Neutrophil (primary cell): ENCODE results near the gene PSMB5.
"Not testable (repeated sequence)": the region's sequence is repeated elsewhere in the genome, so short reads cannot be mapped to it uniquely, and the experiment has no call there.

ENCODE experiments used
- H3K27ac ChIP-seq: fragments of 200-600 bp; sonication (generic); 2 replicates; pipeline ENCODE4 v1.5.1; 2016; ENCODE audit warnings: mild to moderate bottlenecking, moderate library complexity
- H3K27me3 ChIP-seq: fragments of 200-600 bp; sonication (generic); 2 replicates; pipeline ENCODE4 v1.6.0; 2016; ENCODE audit warnings: mild to moderate bottlenecking
- H3K36me3 ChIP-seq: fragments of 200-600 bp; sonication (generic); 2 replicates; pipeline ENCODE4 v1.5.1; 2017
- H3K4me1 ChIP-seq, 2 experiments: fragments of 200-600 bp in 1 of 2; sonication (generic) in 1 of 2; 1 replicate in 1 of 2; 2 replicates in 1 of 2; pipeline versions ENCODE4 v1.5.1 to v1.6.1; 2013 to 2016; ENCODE audit warnings: low read depth in 1 of 2, low read length in 1 of 2, mild to moderate bottlenecking in 1 of 2, moderate library complexity in 1 of 2; ENCODE audit not compliant: control insufficient read depth in 1 of 2, insufficient read depth in 1 of 2
- H3K4me3 ChIP-seq, 2 experiments: fragments of 200-600 bp in 1 of 2; sonication (generic) in 1 of 2; 1 replicate in 1 of 2; 2 replicates in 1 of 2; pipeline ENCODE4 v1.5.1; 2013 to 2016; ENCODE audit warnings: low read depth in 1 of 2, low read length in 1 of 2, mild to moderate bottlenecking in 1 of 2, moderate library complexity in 1 of 2
- H3K9me3 ChIP-seq: fragments of 200-600 bp; sonication (generic); 2 replicates; pipeline ENCODE4 v1.5.1; 2016
- TF ChIP-seq, protein P1 (sequence below): fragments of 200-600 bp; sonication (generic); IDR thresholded peaks from 2 replicates; pipeline ENCODE4 v1.5.1; 2016; ENCODE audit warnings: antibody characterized with exemption

PSMB5 gene

DNA sequence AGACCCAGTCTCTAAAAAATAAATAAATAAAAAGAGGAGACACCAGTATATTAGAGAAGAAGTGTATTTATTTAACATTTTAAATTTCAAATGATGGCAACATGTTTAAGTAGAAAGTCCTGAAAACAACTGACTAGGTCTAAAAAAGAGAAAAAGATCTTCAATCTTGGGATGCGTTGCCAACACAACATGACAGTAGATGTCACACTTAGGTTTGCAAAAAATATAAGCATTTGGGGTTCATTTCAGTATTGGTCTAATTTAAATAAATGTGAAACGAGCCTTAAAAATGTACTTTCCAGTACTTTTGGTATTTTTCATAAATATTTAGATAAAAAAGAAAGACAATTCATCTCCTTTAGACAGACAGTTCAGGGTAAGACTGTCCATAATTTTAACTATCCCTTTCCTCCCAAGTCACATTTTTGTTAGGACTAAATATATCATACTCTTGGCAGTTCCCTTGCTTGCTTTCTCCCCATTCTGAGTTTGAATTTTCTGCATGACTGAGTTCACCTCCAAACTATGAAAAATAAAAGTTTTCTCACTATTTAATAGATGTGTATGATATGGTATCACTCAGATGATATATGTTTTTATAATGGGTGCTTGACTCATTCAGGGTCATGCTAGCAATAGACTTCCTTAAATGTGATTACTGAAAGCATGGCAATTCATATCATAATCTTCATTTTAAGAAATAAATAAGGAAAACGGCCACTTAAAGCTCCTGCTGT, 29.1 kb downstream of the PSMB5 start:
- H3K27me3 ChIP-seq = no peaks in the 10 kb centered on the region
- TF ChIP-seq, protein P1, sequence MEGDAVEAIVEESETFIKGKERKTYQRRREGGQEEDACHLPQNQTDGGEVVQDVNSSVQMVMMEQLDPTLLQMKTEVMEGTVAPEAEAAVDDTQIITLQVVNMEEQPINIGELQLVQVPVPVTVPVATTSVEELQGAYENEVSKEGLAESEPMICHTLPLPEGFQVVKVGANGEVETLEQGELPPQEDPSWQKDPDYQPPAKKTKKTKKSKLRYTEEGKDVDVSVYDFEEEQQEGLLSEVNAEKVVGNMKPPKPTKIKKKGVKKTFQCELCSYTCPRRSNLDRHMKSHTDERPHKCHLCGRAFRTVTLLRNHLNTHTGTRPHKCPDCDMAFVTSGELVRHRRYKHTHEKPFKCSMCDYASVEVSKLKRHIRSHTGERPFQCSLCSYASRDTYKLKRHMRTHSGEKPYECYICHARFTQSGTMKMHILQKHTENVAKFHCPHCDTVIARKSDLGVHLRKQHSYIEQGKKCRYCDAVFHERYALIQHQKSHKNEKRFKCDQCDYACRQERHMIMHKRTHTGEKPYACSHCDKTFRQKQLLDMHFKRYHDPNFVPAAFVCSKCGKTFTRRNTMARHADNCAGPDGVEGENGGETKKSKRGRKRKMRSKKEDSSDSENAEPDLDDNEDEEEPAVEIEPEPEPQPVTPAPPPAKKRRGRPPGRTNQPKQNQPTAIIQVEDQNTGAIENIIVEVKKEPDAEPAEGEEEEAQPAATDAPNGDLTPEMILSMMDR = no peak
- no peaks in the 10 kb centered on the region for H3K9me3 ChIP-seq
- no peak overlapping the region for H3K27ac ChIP-seq
- H3K4me1 ChIP-seq = peaks cover 28 to 35% of the 10 kb centered on the region in 2 experiments
- H3K36me3 ChIP-seq = no peaks in the 10 kb centered on the region
- no peak overlapping the region for H3K4me3 ChIP-seq

DNA sequence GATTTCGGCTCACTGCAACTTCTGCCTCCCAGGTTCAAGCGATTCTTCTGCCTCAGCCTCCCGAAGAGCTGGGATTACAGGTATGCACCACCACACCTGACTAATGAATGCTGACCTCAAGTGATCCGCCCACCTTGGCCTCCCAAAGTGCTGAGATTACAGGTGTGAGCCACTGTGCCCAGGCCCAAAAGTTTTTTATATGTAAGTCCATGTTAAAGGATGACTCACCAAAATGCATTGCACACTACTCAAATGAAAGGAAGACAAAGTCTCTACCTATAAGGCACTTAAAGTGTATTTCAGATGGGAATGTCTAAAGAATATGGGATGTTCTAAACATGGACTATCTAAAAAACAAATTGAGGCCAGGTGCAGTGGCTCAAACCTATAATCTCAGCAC, 30.4 kb downstream of the PSMB5 start:
- H3K4me1 ChIP-seq = peaks cover 21 to 26% of the 10 kb centered on the region in 2 experiments
- H3K36me3 ChIP-seq, H3K27me3 ChIP-seq, H3K27ac ChIP-seq, H3K4me3 ChIP-seq, H3K9me3 ChIP-seq: not testable (repeated sequence)

DNA sequence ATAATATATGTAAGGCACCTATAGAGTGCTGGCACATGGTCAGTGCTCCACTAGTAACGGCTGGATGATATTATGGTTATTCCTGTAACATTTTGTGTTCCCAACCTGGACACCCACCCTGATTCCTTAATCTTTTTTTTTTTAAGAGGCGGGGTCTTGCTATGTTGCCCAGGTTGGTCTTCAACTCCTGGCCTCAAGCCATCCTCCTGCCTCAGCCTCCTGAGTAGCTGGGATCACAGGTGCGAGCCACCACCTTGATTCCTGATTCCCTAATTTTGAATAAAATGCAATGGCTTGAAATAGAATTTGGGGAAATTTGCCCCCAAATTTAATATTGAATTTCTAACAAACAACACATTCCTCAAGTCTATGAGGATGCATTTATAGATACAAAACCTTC, 32.1 kb downstream of the PSMB5 start:
- no peaks in the 10 kb centered on the region for H3K9me3 ChIP-seq
- TF ChIP-seq, protein P1 = no peak

DNA sequence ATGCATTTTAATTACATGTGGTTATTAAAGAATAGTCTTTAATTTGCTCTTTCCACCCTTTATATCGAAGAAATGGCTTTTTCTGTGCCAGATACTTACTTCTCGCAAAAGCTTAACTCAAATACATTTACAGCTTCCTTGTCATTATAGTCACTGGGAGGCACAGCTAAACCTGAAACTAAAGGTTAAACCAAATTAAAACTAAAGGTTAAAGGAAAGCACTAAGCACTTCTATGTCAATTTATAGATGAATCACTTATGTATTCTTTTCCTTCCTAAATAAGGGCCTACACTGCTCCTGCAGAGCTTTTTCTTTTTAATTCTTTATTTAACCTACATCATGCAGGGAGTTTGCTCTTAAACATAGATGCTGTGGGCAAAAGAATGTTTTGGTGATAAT, 33.8 kb downstream of the PSMB5 start:
- TF ChIP-seq, protein P1 = no peak
- H3K27ac ChIP-seq = no peak overlapping the region

More for the DNA sequence above, 32.1 kb downstream of the PSMB5 start:
- Histone ChIP-seq H3K4me1 (peaks cover 12 to 13% of the 10 kb centered on the region in 2 experiments), H3K36me3 (peaks cover 13% of the 10 kb centered on the region), H3K27me3 (no peaks in the 10 kb centered on the region), H3K27ac (no peak overlapping the region), H3K4me3 (no peak overlapping the region)

DNA sequence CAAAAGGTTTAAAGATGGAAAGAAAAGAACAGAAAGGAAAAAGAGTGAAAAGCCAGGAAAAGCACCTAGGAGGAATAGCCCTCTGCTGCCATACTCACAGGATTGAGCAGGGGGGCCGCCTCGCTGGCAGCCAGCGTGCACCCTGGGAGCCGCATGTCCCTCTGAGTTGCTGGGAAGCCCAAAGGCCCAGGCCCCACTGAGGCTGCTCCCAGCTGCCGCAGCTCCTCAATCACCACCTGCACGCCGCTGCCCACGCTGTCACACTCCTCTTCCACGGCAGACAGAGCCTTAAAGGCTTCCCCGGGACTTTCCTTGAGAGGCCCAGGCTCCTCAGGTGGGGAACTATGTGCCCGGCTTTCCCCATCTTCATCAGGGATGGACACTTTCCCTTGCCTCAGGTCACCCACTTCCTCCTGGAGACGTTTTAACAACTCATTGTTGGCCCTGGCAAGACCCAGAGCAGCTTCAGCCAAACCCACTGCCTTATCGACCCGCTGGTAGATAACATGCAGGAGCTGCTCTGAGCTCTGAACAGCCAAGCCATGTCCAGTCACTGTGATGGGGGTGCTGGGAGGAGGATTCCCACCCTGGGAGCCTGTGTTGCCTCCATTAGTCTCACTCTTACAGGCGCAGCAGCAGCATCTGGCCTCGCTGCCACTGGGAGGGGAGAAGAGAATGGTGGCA, 36.2 kb downstream of the PSMB5 start:
- no peaks in the 10 kb centered on the region for H3K9me3 ChIP-seq
- H3K4me3 ChIP-seq = no peak overlapping the region
- TF ChIP-seq, protein P1 = no peak
- no peak overlapping the region for H3K27ac ChIP-seq
- H3K36me3 ChIP-seq = peaks cover 31% of the 10 kb centered on the region
- no peaks in the 10 kb centered on the region for H3K27me3 ChIP-seq
- no peaks in the 10 kb centered on the region for H3K4me1 ChIP-seq

More for the DNA sequence above, 33.8 kb downstream of the PSMB5 start:
- H3K4me1 ChIP-seq = no peaks in the 10 kb centered on the region
- H3K4me3 ChIP-seq = no peak overlapping the region
- H3K9me3 ChIP-seq = no peaks in the 10 kb centered on the region
- H3K36me3 ChIP-seq = peaks cover 20% of the 10 kb centered on the region
- no peaks in the 10 kb centered on the region for H3K27me3 ChIP-seq

DNA sequence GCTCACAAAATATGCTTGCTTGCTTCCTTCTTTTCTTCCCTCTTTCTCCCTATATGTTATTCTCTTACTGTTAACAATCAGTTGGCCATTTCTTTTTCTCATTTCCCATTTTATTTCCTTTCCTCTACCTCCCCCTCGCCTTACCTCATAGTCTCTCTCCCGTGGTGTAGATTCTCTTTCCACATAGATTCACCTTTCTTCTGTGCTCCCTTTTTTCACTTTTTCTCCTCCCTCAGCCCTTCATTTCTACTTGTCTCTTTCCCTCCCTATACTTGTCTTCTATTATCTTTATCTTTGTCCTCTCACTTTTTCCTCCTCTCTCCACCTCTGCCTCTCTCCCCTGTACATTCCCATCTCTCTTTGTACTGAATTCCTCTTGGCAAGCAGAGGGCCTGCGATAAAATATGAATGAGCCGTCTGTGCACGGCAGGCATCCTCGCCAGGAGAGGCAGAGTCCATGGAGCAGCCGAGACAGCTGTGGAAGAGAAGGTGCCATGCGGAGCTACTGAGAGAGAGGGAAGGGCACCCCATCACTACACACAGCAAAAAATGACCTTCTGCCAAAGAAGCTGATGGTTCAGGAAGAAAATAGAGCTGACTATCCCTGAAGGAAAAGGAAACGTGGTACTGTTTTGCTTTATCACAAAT, 36.9 kb downstream of the PSMB5 start:
- no peaks in the 10 kb centered on the region for H3K27me3 ChIP-seq
- H3K36me3 ChIP-seq = peaks cover 37% of the 10 kb centered on the region
- no peaks in the 10 kb centered on the region for H3K4me1 ChIP-seq
- H3K9me3 ChIP-seq = no peaks in the 10 kb centered on the region
- no peak overlapping the region for H3K4me3 ChIP-seq
- H3K27ac ChIP-seq = no peak overlapping the region
- TF ChIP-seq, protein P1 = no peak
